ENCODE data around the gene SLC5A1. TPM values are rescaled to one million over a fixed set of nuclear protein-coding genes. Genes with fewer than 3 reads are reported as not detected.

SLC5A1 gene
- total RNA-seq, 1 experiment from 2014 or later = 0.03 TPM

- no peaks in the 10 kb centered on the region for H3K36me3 ChIP-seq (ENCODE audit: control insufficient read depth, insufficient read depth, low read length)
- POLR2A ChIA-PET = no interaction called here
Observed at GRCh38 chr22:32073262-32073661, 30.2 kb downstream of the SLC5A1 start.

GRCh38 chr22:32073823-32074380 is 30.8 kb downstream of the SLC5A1 start:
- intact Hi-C loops (cut with micrococcal nuclease; ENCODE audit: unreplicated experiment) = no loop called here
- Histone ChIP-seq H3K4me1 (ENCODE audit: control insufficient read depth, insufficient read depth, low read length) (no peaks in the 10 kb centered on the region), H3K4me3 (ENCODE audit: low read depth in 2 of 2, low read length in 2 of 2) (no peak overlapping the region), H3K27me3 (ENCODE audit: control insufficient read depth, insufficient read depth, low read length) (peaks cover 3% of the 10 kb centered on the region; the same call in 1 of the 2 replicates), H3K27ac (ENCODE audit: low read length) (no peak overlapping the region), H3K9me3 (ENCODE audit: control insufficient read depth, insufficient read depth, low read depth, low read length) (no peaks in the 10 kb centered on the region), H3K36me3 (ENCODE audit: control insufficient read depth, insufficient read depth, low read length) (no peaks in the 10 kb centered on the region)
- ATAC-seq (no peak), DNase-seq (ENCODE audit: low read depth, low spot score) (no peak)
- CTCF ChIA-PET = no interaction called here
- POLR2A ChIA-PET = no interaction called here
- no TSS peak for BruUV-seq (replicated peaks)
- TF ChIP-seq POLR2AphosphoS5 (IDR thresholded peaks at IDR 0.05; ENCODE audit: low read depth, low read length) (no peak), CTCF (IDR thresholded peaks at IDR 0.05) (no peak), SIN3A (IDR thresholded peaks at IDR 0.05; ENCODE audit: borderline replicate concordance, insufficient read depth, low read depth, low read length) (no peak), REST (IDR thresholded peaks at IDR 0.05; ENCODE audit: insufficient read depth in 1 of 2, low read depth in 2 of 2, low read length in 1 of 2) (no peak)
- in situ Hi-C loops (cut with HindIII; ENCODE audit: low pct_unique_long_range_greater_than_20kb, low sequenced_read_pairs) = no loop called here

More at GRCh38 chr22:32073262-32073661, 30.2 kb downstream of the SLC5A1 start:
- intact Hi-C loops (cut with micrococcal nuclease; ENCODE audit: unreplicated experiment) (no loop called here), in situ Hi-C loops (cut with HindIII; ENCODE audit: low pct_unique_long_range_greater_than_20kb, low sequenced_read_pairs) (no loop called here)
- Histone ChIP-seq H3K4me3 (ENCODE audit: low read depth in 2 of 2, low read length in 2 of 2) (no peak overlapping the region), H3K27me3 (ENCODE audit: control insufficient read depth, insufficient read depth, low read length) (peaks cover 3% of the 10 kb centered on the region; the same call in 1 of the 2 replicates), H3K9me3 (ENCODE audit: control insufficient read depth, insufficient read depth, low read depth, low read length) (no peaks in the 10 kb centered on the region), H3K27ac (ENCODE audit: low read length) (no peak overlapping the region), H3K4me1 (ENCODE audit: control insufficient read depth, insufficient read depth, low read length) (no peaks in the 10 kb centered on the region)
- TF ChIP-seq CTCF (IDR thresholded peaks at IDR 0.05) = no peak
- TF ChIP-seq POLR2AphosphoS5 (IDR thresholded peaks at IDR 0.05; ENCODE audit: low read depth, low read length) = no peak
- ATAC-seq = no peak
- CTCF ChIA-PET = no interaction called here
- DNase-seq (ENCODE audit: low read depth, low spot score) = no peak
- no TSS peak for BruUV-seq (replicated peaks)
